AG10803 (cell line): ENCODE measurements around the gene DBP.

Experiments used
- DNase-seq: peaks from one replicate; pipeline ENCODE4 v3.0.0; 2010; ENCODE audit warnings: low read depth
- H3K4me3 ChIP-seq: 2 replicates; pipeline ENCODE4 v1.5.1; 2011; ENCODE audit warnings: mild to moderate bottlenecking, low read length, control low read depth
- TF ChIP-seq, protein P1 (sequence below): conservative IDR thresholded peaks from 2 replicates; pipeline ENCODE4 v1.5.1; 2011; ENCODE audit warnings: mild to moderate bottlenecking, low read length, control low read depth, inconsistent platforms

The DBP gene

DNA sequence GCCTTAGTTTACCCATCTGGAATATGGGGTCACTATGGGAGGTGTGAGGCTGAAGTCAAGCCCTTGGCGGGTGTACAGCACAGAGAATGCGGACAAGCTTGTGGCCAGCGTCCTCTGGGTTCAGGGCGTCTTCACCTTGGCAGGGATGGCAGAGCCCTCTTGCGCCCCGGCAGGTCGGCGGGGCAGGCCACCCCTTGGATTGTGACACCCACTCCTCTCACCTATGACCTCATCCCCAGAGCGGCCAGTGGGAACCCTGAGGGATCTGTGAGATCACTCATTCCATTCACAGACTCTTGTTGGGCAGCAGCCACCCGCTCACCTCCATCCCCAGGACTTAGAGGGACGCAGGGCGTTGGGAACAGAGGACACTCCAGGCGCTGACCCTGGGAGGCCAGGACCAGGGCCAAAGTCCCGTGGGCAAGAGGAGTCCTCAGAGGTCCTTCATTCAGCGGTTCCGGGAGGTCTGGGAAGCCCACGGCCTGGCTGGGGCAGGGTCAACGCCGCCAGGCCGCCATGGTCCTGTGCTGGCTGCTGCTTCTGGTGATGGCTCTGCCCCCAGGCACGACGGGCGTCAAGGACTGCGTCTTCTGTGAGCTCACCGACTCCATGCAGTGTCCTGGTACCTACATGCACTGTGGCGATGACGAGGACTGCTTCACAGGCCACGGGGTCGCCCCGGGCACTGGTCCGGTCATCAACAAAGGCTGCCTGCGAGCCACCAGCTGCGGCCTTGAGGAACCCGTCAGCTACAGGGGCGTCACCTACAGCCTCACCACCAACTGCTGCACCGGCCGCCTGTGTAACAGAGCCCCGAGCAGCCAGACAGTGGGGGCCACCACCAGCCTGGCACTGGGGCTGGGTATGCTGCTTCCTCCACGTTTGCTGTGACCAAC is 30.5 kb downstream of the DBP start, which contains the start of gene SPACA4:
SPACA4 (plus strand) TSS at position 280 of the 896 bp plus-strand sequence; CDS start at position 517, 237 bp downstream.
- TF ChIP-seq, protein P1, sequence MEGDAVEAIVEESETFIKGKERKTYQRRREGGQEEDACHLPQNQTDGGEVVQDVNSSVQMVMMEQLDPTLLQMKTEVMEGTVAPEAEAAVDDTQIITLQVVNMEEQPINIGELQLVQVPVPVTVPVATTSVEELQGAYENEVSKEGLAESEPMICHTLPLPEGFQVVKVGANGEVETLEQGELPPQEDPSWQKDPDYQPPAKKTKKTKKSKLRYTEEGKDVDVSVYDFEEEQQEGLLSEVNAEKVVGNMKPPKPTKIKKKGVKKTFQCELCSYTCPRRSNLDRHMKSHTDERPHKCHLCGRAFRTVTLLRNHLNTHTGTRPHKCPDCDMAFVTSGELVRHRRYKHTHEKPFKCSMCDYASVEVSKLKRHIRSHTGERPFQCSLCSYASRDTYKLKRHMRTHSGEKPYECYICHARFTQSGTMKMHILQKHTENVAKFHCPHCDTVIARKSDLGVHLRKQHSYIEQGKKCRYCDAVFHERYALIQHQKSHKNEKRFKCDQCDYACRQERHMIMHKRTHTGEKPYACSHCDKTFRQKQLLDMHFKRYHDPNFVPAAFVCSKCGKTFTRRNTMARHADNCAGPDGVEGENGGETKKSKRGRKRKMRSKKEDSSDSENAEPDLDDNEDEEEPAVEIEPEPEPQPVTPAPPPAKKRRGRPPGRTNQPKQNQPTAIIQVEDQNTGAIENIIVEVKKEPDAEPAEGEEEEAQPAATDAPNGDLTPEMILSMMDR = no peak
- DNase-seq = no peak
- H3K4me3 ChIP-seq = no peak within 1 kb of the TSS

DNA sequence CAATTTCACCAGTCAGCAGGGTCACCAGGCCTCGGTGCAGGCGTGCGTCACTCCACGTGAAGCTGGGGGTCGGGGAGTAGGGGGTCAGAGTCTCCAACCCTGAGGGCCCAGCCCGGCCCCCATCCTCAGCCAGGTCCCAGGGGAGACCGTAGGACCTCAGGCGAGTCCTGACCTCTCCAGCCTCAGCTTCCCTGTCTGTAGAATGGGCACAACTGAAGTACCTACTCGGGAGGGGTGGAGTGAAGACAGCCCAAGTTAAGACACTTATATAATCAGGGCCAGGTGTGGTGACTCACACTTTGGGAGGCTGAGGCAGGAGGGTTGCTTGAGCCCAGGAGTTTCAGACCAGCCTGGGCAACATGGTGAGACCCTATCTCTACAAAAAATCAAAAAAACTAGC is 33.3 kb downstream of the DBP start:
- no peak for DNase-seq
- TF ChIP-seq, protein P1 = no peak
- H3K4me3 ChIP-seq = no peak overlapping the region

DNA sequence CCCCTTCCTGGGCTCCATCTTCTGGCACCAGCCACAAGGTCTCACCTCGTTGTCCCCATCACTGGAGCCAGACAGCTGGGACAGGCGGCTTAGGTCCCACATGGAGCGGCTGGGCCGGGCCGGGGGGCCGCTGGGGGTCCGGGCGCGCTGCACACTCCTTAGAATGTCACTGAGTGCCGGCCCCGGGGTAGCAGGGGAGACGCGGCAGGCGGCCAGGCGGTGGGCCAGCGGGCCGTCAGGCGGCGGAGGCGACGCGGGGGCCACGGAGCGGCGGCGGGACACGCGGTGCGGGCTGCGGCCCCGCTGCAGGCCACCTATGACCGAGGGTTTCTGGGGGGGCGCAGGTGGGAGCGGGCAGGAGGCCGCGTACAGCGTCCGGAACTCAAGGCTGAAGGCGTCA is 33.7 kb downstream of the DBP start:
- TF ChIP-seq, protein P1 = no peak
- H3K4me3 ChIP-seq = no peak overlapping the region
- DNase-seq = no peak

DNA sequence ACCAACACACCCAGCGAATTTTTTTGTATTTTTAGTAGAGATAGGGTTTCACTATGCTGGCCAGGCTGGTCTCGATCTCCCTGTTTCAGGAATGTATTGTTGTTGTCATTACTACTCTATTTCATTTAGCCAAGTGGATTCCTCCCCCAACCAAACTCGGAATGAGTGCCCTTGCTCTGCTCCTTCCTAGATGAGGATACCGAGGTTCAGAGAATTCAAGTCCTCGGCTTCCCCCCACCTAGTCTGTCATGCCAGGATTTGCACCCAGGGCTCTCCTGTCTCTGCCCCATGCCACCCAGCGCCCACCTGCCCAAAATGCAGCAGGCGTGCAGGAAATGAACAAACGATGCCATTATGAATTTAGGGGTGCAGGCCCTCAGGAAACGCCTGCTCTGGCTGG is 34.2 kb downstream of the DBP start:
- no peak for DNase-seq
- TF ChIP-seq, protein P1 = no peak
- H3K4me3 ChIP-seq = no peak overlapping the region

DNA sequence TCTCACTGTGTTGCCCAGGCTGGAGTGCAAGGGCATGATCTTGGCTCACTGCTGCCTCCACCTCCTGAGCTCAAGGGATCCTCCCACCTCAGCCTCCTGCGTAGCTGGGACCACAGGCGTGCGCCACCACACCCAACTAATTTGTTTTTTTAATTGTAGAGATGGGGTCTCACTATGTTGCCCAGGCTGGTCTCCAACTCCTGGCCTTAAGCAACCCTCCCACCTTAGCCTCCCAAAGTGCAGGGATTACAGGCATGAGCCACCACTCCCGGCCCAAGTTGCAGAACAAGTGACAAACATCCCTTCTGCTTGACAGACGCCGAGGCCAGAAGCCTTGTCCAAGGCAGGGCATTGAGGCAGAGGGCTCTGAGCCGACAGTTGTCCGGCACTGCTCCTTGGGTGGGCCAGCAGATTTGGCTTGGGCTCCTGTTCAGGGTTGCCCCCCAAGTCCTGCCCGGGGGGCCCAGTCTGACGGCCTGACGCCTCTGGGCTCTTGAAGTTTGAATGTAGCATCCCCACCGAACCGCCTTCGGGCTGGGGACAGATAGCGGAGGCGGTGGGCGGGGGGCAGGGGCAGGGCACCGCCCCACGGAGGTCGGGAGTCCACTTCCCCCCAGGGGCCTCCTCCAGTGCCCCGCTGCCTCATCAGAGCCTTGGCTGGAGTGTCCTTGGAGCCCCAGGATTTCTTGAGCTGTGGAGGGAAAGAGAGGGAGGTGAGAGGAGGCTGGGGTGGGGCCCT is 36.3 kb downstream of the DBP start:
- no peak for DNase-seq
- TF ChIP-seq, protein P1 = no peak
- H3K4me3 ChIP-seq = no peak overlapping the region

DNA sequence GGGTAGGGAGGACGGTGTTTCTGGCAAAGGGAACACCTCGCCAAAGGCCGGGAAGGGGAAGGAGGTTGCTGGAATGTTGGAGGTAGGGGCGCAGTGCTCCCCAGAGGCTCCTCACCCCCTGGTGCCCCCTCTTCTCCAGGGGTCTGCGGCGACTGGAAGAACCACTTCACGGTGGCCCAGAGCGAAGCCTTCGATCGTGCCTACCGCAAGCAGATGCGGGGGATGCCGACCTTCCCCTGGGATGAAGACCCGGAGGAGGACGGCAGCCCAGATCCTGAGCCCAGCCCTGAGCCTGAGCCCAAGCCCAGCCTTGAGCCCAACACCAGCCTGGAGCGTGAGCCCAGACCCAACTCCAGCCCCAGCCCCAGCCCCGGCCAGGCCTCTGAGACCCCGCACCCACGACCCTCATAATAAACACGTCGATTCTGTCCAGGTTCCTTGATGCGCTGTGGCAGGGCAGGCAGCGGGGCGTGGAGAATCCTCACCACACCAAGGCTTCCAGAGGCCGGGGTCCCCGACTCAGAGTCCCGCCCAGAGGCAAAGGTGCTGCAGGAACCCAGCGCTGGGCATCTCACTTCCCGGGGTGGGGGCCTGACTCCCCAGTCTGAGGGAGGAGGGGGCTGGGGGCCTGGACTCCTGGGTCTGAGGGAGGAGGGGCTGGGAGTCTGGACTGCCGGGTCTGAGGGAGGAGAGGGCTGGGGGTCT is 38.0 kb downstream of the DBP start:
- H3K4me3 ChIP-seq = no peak overlapping the region
- no peak for DNase-seq
- TF ChIP-seq, protein P1 = no peak
